ENCODE data around the gene PURB.

PURB gene

GRCh38 chr7:44838751-44839150 lies 46.6 kb downstream of the PURB start:
- Histone ChIP-seq H3K4me3 (no peak overlapping the region), H3K9me3 (ENCODE audit: low read depth, low read length) (no peaks in the 10 kb centered on the region), H3K27ac (no peak overlapping the region), H3K9ac (ENCODE audit: insufficient read length) (no peak overlapping the region), H3K36me3 (ENCODE audit: insufficient read depth, low read length) (peaks cover 69% of the 10 kb centered on the region)
- DNase-seq (ENCODE audit: low read depth, low spot score): no peak
- TF ChIP-seq FOXP2 (optimal IDR thresholded peaks at IDR 0.05; ENCODE audit: control extremely low read depth, extremely low read length, insufficient read depth): no peak
- TF ChIP-seq EZH2 (IDR thresholded peaks at IDR 0.05): no peak
- TF ChIP-seq POLR2AphosphoS5 (IDR thresholded peaks at IDR 0.05; ENCODE audit: borderline replicate concordance, low read depth, low read length): no peak

GRCh38 chr7:44827567-44827966 lies 57.8 kb downstream of the PURB start:
- no peaks in the 10 kb centered on the region for H3K9me3 ChIP-seq (ENCODE audit: low read depth, low read length)
- peaks cover 64% of the 10 kb centered on the region for H3K36me3 ChIP-seq (ENCODE audit: insufficient read depth, low read length)
- H3K27ac ChIP-seq: no peak overlapping the region
- TF ChIP-seq POLR2AphosphoS5 (IDR thresholded peaks at IDR 0.05; ENCODE audit: borderline replicate concordance, low read depth, low read length): no peak
- TF ChIP-seq EZH2 (IDR thresholded peaks at IDR 0.05): no peak
- DNase-seq (ENCODE audit: low read depth, low spot score): no peak
- no peak overlapping the region for H3K4me3 ChIP-seq
- H3K9ac ChIP-seq (ENCODE audit: insufficient read length): no peak overlapping the region

Measured in SK-N-MC (cell line).